Mucosa of stomach (tissue), 1 donor: ENCODE data around the gene UGT1A6.

Source experiments
- H3K27me3 ChIP-seq: one replicate; pipeline ENCODE4 v1.7.0; 2013; ENCODE audit warnings: mild to moderate bottlenecking, low read length; ENCODE audit not compliant: control insufficient read depth, insufficient read depth
- H3K36me3 ChIP-seq: one replicate; pipeline ENCODE4 v1.7.0; 2013; ENCODE audit warnings: low read length; ENCODE audit not compliant: control insufficient read depth, insufficient read depth
- H3K4me1 ChIP-seq: one replicate; pipeline ENCODE4 v1.7.0; 2013; ENCODE audit warnings: mild to moderate bottlenecking, low read length; ENCODE audit not compliant: control insufficient read depth, insufficient read depth
- H3K4me3 ChIP-seq: one replicate; pipeline ENCODE4 v1.7.0; 2013; ENCODE audit warnings: low read length
- H3K9ac ChIP-seq: one replicate; pipeline ENCODE4 v1.7.0; 2013; ENCODE audit warnings: mild to moderate bottlenecking, low read length, moderate library complexity
- H3K9me3 ChIP-seq: one replicate; pipeline ENCODE4 v1.7.0; 2013; ENCODE audit warnings: mild to moderate bottlenecking, low read length, moderate library complexity; ENCODE audit not compliant: control insufficient read depth
- donor health status: Pancreatic carcinoma.

Gene UGT1A6

GRCh38 chr2:233761040-233761769, 68.5 kb downstream of the UGT1A6 start:
- Histone ChIP-seq H3K4me3 (no peak overlapping the region), H3K36me3 (no peaks in the 10 kb centered on the region), H3K27me3 (no peaks in the 10 kb centered on the region), H3K9me3 (no peaks in the 10 kb centered on the region), H3K4me1 (peaks cover 43% of the 10 kb centered on the region), H3K9ac (no peak overlapping the region)

- H3K9ac ChIP-seq: no peak overlapping the region
- H3K9me3 ChIP-seq: no peaks in the 10 kb centered on the region
- no peak overlapping the region for H3K4me3 ChIP-seq
- no peaks in the 10 kb centered on the region for H3K27me3 ChIP-seq
- H3K36me3 ChIP-seq: no peaks in the 10 kb centered on the region
- H3K4me1 ChIP-seq: peaks cover 47% of the 10 kb centered on the region
Measured at GRCh38 chr2:233764264-233764663, 71.6 kb downstream of the UGT1A6 start.

- H3K27me3 ChIP-seq: no peaks in the 10 kb centered on the region
- H3K4me1 ChIP-seq: peaks cover 45% of the 10 kb centered on the region
- no peak overlapping the region for H3K9ac ChIP-seq
- H3K36me3 ChIP-seq: no peaks in the 10 kb centered on the region
- H3K9me3 ChIP-seq: no peaks in the 10 kb centered on the region
- H3K4me3 ChIP-seq: no peak overlapping the region
Measured at GRCh38 chr2:233764761-233765160, 72.1 kb downstream of the UGT1A6 start.

GRCh38 chr2:233766416-233766815, 73.7 kb downstream of the UGT1A6 start:
- no peak overlapping the region for H3K9ac ChIP-seq
- H3K4me1 ChIP-seq: peaks cover 29% of the 10 kb centered on the region
- no peaks in the 10 kb centered on the region for H3K27me3 ChIP-seq
- H3K9me3 ChIP-seq: no peaks in the 10 kb centered on the region
- H3K36me3 ChIP-seq: no peaks in the 10 kb centered on the region
- H3K4me3 ChIP-seq: no peak overlapping the region

- H3K27me3 ChIP-seq: no peaks in the 10 kb centered on the region
- no peak overlapping the region for H3K4me3 ChIP-seq
- H3K36me3 ChIP-seq: no peaks in the 10 kb centered on the region
- H3K9me3 ChIP-seq: no peaks in the 10 kb centered on the region
- no peak overlapping the region for H3K9ac ChIP-seq
- H3K4me1 ChIP-seq: peaks cover 19% of the 10 kb centered on the region
Measured at GRCh38 chr2:233768076-233768475, 75.4 kb downstream of the UGT1A6 start.

- H3K9ac ChIP-seq: no peak overlapping the region
- H3K4me3 ChIP-seq: no peak overlapping the region
- H3K9me3 ChIP-seq: no peaks in the 10 kb centered on the region
- no peaks in the 10 kb centered on the region for H3K27me3 ChIP-seq
- H3K4me1 ChIP-seq: peaks cover 10% of the 10 kb centered on the region
- H3K36me3 ChIP-seq: no peaks in the 10 kb centered on the region
Measured at GRCh38 chr2:233769260-233769659, 76.6 kb downstream of the UGT1A6 start.

GRCh38 chr2:233772153-233772552, 79.5 kb downstream of the UGT1A6 start:
- H3K9me3 ChIP-seq: no peaks in the 10 kb centered on the region
- H3K36me3 ChIP-seq: no peaks in the 10 kb centered on the region
- no peaks in the 10 kb centered on the region for H3K4me1 ChIP-seq
- H3K27me3 ChIP-seq: no peaks in the 10 kb centered on the region
- no peak overlapping the region for H3K4me3 ChIP-seq
- no peak overlapping the region for H3K9ac ChIP-seq

- Histone ChIP-seq H3K9me3 (no peaks in the 10 kb centered on the region), H3K9ac (no peak overlapping the region), H3K4me3 (no peak overlapping the region), H3K36me3 (no peaks in the 10 kb centered on the region), H3K4me1 (no peaks in the 10 kb centered on the region), H3K27me3 (no peaks in the 10 kb centered on the region)
Measured at GRCh38 chr2:233772583-233772982, 79.9 kb downstream of the UGT1A6 start.

GRCh38 chr2:233773854-233774253, 81.2 kb downstream of the UGT1A6 start:
- Histone ChIP-seq H3K9ac (no peak overlapping the region), H3K4me1 (no peaks in the 10 kb centered on the region), H3K27me3 (no peaks in the 10 kb centered on the region), H3K36me3 (no peaks in the 10 kb centered on the region), H3K9me3 (no peaks in the 10 kb centered on the region), H3K4me3 (no peak overlapping the region)

GRCh38 chr2:233775414-233775813, 82.7 kb downstream of the UGT1A6 start:
- Histone ChIP-seq H3K9ac (no peak overlapping the region), H3K4me3 (no peak overlapping the region), H3K9me3 (no peaks in the 10 kb centered on the region), H3K4me1 (no peaks in the 10 kb centered on the region), H3K27me3 (no peaks in the 10 kb centered on the region), H3K36me3 (no peaks in the 10 kb centered on the region)

GRCh38 chr2:233778030-233778429, 85.3 kb downstream of the UGT1A6 start, which contains the start of gene MROH2A:
MROH2A (plus strand) TSS chr2:233778330; CDS start chr2:233779359, 1,029 bp downstream.
- Histone ChIP-seq H3K9ac (no peak within 1 kb of the TSS), H3K36me3 (no peaks in the 10 kb centered on the region), H3K27me3 (no peaks in the 10 kb centered on the region), H3K4me1 (no peaks in the 10 kb centered on the region), H3K9me3 (no peaks in the 10 kb centered on the region), H3K4me3 (no peak within 1 kb of the TSS)

- no peaks in the 10 kb centered on the region for H3K36me3 ChIP-seq
- no peak overlapping the region for H3K4me3 ChIP-seq
- no peak overlapping the region for H3K9ac ChIP-seq
- H3K9me3 ChIP-seq: no peaks in the 10 kb centered on the region
- no peaks in the 10 kb centered on the region for H3K27me3 ChIP-seq
- no peaks in the 10 kb centered on the region for H3K4me1 ChIP-seq
Measured at GRCh38 chr2:233779722-233780121, 87.0 kb downstream of the UGT1A6 start.

GRCh38 chr2:233780771-233781170, 88.1 kb downstream of the UGT1A6 start:
- no peaks in the 10 kb centered on the region for H3K4me1 ChIP-seq
- no peaks in the 10 kb centered on the region for H3K27me3 ChIP-seq
- no peak overlapping the region for H3K4me3 ChIP-seq
- H3K9me3 ChIP-seq: no peaks in the 10 kb centered on the region
- H3K9ac ChIP-seq: no peak overlapping the region
- no peaks in the 10 kb centered on the region for H3K36me3 ChIP-seq
